Activated naive CD8-positive, alpha-beta T cell treated with anti-CD3 and anti-CD28 coated beads, Interleukin-2, amount 50 U/mL, for 24 hours (primary cell): ENCODE measurements around the gene DGCR6L.
A peak's percentile ranks its signal among the peaks of the same experiment; 100 is the strongest.
"Not testable (repeated sequence)": the region's sequence is repeated elsewhere in the genome, so short reads cannot be mapped to it uniquely, and the experiment has no call there.

Experiments
- ATAC-seq: fragments of 150-1000 bp; cut with Tn5 transposase; one replicate; pipeline ENCODE4 v1.10.0; 2021
- DNase-seq: peaks from one replicate; pipeline ENCODE4 v3.0.0; 2021
- H3K27ac Mint-ChIP-seq: one replicate; pipeline ENCODE4 v1.8.0; 2021; ENCODE audit warnings: mild to moderate bottlenecking, mixed read lengths
- H3K27me3 Mint-ChIP-seq: one replicate; pipeline ENCODE4 v1.8.0; 2021; ENCODE audit warnings: mixed read lengths
- H3K36me3 Mint-ChIP-seq: one replicate; pipeline ENCODE4 v1.8.0; 2021; ENCODE audit warnings: low read depth, mixed read lengths
- H3K4me1 Mint-ChIP-seq: one replicate; pipeline ENCODE4 v1.8.0; 2021; ENCODE audit warnings: mixed read lengths
- H3K4me3 Mint-ChIP-seq: one replicate; pipeline ENCODE4 v1.8.0; 2021; ENCODE audit warnings: mild to moderate bottlenecking, moderate library complexity, mixed read lengths
- H3K9me3 Mint-ChIP-seq: one replicate; pipeline ENCODE4 v1.8.0; 2021; ENCODE audit warnings: mixed read lengths

Gene DGCR6L

DNA sequence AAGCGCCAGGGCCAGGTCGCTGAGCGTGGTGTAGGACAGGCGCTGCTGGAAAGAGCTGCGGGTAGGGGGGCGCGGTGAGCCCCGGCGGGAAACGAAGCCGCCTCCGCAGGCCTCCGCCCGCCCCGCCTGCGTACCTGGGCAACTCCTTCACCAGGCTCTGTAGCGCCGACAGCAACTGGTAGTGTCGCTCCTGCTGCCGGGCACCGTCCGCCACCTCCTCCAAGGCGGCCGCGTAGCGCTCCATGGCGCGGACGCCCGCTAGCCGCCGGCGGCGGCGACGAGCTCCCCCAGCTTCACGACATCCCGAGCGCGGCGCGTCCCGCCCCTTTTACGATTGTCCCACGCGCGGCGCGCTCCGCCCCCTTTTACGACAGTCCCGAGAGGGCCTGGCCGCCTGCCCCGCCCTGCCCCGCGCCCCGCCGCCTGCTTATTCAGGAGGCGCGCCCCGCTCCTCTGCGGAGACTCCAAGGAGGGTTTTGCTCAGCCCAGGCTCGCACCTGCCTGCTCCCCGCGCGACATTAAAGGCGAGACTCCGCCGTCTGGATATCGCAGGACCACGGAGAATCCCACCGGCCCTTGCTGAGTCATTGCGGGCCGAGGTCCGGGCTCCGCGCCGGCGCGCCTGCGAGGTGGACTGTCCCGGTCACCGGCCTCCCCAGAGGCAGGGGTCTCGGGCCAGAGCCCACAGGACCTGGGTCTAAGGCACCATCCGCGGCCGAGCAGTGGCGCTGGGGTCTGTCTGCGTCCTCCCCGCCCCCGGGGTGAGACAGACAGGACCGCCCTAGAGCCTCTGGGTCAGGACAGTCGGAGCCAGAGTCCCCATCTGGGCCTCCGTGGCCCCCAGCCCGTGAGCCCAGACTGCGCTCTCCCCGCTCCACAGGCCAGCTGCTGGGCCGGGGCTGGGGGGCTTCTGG is at the start of gene DGCR6L:
TSS of gene DGCR6L (minus strand) at position 316 of the 914 bp plus-strand sequence. CDS start at position 244, 72 bp downstream.
- peak within 1 kb of the TSS; percentile 64 for H3K27ac Mint-ChIP-seq
- H3K4me3 Mint-ChIP-seq: peak within 1 kb of the TSS; percentile 87
- H3K36me3 Mint-ChIP-seq: no peaks in the 10 kb centered on the region
- H3K4me1 Mint-ChIP-seq: peaks cover 59% of the 10 kb centered on the region
- H3K27me3 Mint-ChIP-seq: no peaks in the 10 kb centered on the region
- peak; percentile 54 for ATAC-seq
- peak; percentile 98 for DNase-seq
- H3K9me3 Mint-ChIP-seq: no peaks in the 10 kb centered on the region

DNA sequence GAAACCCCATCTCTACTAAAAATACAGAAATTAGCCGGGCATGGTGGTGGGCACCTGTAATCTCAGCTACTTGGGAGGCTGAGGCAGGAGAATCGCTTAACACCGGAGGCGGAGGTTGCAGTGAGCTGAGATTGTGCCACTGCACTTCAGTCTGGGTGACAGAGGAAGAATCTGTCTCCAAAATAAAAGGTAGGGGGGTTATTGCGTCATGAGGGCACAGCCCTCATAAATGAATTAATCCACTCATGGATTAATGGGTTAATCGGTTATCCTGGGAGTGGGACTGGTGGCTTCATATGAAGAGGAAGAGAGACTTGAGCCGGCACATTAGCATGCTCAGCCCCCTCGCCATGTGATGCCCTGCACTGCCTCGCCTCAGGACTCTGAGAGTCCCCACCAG is 49.0 kb upstream of the DGCR6L start:
- not testable (repeated sequence) for H3K36me3 Mint-ChIP-seq, DNase-seq, H3K27me3 Mint-ChIP-seq, H3K4me3 Mint-ChIP-seq, H3K9me3 Mint-ChIP-seq, ATAC-seq, H3K27ac Mint-ChIP-seq
- H3K4me1 Mint-ChIP-seq: peaks cover 12% of the 10 kb centered on the region

DNA sequence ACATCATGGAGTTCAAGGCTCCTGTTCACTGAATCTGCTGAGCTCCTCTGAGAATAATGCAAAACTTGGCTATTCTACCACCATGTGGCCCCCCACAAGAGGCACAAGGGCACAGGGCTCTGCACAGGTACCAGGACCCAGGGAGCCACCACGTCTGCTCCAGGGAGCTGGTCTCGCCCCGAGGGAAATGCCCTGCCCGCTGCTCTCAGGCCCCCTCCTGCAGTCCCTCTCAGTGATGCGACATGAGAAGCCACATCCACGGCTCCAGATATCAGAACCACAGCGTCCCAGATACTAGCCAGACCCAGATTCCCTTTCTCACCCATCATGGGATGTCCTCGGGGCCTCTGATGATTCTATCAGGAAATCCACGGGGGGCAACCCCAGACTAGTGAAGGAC is 47.0 kb upstream of the DGCR6L start:
- peaks cover 12% of the 10 kb centered on the region for H3K4me1 Mint-ChIP-seq
- ATAC-seq, H3K27me3 Mint-ChIP-seq, DNase-seq, H3K27ac Mint-ChIP-seq, H3K36me3 Mint-ChIP-seq, H3K4me3 Mint-ChIP-seq, H3K9me3 Mint-ChIP-seq: not testable (repeated sequence)

DNA sequence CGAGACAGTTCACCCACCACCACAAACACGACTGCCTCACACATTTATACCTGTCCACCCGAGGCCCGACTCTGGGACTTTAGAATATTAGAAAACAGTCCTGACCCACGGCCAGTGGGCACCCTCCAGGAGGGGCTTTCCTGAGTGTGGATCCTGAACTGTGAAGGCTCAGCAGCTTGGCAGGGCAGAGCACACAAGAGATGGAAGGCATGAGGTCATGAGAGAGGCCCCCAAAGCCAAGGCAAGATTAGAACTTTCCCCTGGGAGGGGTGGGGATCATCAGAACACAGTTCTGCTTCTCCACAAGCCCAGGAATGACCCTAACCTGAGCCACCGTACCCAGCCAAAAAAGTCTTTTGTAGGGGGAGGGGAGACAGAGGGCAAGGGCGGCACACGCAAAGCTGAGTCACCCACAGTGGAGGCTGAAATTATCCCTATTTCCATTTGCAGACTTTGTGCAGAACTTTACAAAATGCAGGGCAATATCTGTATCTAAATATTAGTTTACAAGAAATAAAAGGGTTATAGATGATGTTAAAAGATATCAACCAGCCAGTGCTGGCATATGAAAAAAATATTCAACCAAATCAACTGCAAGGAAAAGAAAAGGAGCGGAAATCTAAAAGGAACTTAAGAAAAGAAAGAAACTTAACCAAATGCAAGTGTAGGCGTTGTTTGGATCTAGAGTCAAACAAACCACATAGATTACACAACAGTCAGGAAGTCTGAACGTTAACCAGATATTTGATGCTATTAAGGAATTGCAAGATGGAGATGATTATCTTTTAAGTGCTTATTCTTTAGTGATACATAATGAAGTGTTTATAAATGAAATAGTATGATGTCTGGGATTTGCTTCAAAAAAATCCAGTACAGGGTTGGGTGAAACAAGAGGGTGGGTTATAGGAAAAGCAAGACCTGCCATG is 44.7 kb upstream of the DGCR6L start:
- ATAC-seq, DNase-seq, H3K4me1 Mint-ChIP-seq, H3K27me3 Mint-ChIP-seq, H3K4me3 Mint-ChIP-seq, H3K27ac Mint-ChIP-seq, H3K36me3 Mint-ChIP-seq, H3K9me3 Mint-ChIP-seq: not testable (repeated sequence)

DNA sequence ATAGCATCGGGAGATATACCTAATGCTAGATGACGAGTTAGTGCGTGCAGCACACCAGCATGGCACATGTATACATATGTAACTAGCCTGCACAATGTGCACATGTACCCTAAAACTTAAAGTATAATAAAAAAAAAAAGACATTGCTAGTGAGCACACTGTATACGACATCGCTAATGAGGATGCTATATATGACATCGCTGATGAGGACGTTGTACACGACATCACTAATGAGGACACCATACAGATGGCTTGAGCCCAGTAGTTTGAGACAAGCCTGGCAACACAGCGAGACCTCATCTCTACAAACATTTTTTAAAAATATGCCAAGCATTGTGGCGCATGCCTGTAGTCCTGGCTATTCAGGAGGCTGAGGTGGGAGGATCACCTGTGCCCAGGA is 42.5 kb upstream of the DGCR6L start:
- not testable (repeated sequence) for H3K27me3 Mint-ChIP-seq, H3K36me3 Mint-ChIP-seq, DNase-seq, H3K4me3 Mint-ChIP-seq, H3K4me1 Mint-ChIP-seq, H3K9me3 Mint-ChIP-seq, H3K27ac Mint-ChIP-seq, ATAC-seq

DNA sequence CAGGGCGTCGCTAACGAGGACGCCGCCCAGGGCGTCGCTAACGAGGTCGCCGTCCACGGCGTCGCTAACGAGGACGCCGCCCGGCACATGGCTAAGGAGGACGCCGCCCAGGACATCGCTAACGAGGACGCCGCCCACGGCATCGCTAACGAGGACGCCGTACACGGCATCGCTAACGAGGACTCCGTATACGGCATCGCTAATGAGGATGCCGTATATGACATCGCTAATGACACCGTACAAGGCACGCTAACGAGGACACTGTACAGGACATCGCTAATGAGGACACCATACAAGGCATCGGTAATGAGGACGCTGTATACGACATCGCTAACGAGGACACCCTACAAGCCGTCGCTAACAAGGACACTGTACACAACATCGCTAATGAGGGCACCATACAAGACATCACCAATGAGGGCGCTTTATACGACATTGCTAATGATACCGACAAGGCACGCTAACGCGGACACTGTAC is 41.9 kb upstream of the DGCR6L start:
- ATAC-seq, DNase-seq, H3K27me3 Mint-ChIP-seq, H3K9me3 Mint-ChIP-seq, H3K4me1 Mint-ChIP-seq, H3K36me3 Mint-ChIP-seq, H3K4me3 Mint-ChIP-seq, H3K27ac Mint-ChIP-seq: not testable (repeated sequence)

DNA sequence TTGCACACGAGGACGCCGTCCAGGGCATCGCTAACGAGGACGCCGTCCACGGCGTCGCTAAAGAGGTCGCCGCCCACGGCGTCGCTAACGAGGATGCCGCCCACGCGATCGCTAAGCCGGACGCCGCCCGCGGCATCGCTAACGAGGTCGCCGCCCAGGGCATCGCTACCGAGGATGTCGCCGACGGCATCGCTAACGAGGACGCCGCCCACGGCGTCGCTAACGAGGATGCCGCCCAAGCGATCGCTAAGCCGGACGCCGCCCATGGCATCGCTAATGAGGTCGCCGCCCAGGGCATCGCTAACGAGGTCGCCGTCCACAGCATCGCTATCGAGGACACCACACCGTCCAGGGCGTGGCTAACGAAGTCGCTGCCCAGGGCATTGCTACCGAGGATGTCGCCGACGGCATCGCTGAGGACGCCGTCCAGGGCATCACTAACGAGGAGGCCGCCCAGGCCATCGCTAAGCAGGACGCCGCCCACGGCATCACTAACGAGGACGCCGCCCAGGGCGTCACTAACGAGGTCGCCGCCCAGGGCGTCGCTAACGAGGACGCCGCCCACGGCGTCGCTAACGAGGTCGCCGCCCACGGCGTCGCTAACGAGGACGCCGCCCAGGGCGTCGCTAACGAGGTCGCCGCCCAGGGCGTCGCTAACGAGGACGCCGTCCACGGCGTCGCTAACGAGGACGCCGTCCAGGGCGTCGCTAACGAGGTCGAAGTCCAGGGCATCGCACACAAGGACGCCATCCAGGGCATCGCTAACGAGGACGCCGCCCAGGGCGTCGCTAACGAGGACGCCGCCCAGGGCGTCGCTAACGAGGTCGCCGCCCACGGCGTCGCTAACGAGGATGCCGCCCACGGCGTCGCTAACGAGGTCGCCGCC is 41.2 kb upstream of the DGCR6L start:
- not testable (repeated sequence) for H3K9me3 Mint-ChIP-seq, H3K36me3 Mint-ChIP-seq, H3K27ac Mint-ChIP-seq, H3K4me1 Mint-ChIP-seq, H3K4me3 Mint-ChIP-seq, H3K27me3 Mint-ChIP-seq, ATAC-seq, DNase-seq

DNA sequence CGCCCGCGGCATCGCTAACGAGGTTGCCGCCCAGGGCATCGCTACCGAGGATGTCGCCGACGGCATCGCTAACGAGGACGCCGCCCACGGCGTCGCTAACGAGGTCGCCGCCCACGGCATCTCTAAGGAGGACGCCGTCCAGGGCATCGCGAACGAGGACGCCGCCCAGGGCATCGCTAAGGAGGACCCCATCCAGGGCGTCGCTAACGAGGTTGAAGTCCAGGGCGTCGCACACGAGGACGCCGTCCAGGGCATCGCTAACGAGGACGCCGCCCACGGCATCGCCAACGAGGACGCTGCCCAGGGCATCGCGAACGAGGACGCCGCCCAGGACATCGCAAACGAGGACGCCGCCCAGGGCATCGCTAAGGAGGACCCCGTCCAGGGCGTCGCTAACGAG is 40.4 kb upstream of the DGCR6L start:
- not testable (repeated sequence) for H3K36me3 Mint-ChIP-seq, H3K4me1 Mint-ChIP-seq, DNase-seq, H3K27ac Mint-ChIP-seq, ATAC-seq, H3K4me3 Mint-ChIP-seq, H3K9me3 Mint-ChIP-seq, H3K27me3 Mint-ChIP-seq

DNA sequence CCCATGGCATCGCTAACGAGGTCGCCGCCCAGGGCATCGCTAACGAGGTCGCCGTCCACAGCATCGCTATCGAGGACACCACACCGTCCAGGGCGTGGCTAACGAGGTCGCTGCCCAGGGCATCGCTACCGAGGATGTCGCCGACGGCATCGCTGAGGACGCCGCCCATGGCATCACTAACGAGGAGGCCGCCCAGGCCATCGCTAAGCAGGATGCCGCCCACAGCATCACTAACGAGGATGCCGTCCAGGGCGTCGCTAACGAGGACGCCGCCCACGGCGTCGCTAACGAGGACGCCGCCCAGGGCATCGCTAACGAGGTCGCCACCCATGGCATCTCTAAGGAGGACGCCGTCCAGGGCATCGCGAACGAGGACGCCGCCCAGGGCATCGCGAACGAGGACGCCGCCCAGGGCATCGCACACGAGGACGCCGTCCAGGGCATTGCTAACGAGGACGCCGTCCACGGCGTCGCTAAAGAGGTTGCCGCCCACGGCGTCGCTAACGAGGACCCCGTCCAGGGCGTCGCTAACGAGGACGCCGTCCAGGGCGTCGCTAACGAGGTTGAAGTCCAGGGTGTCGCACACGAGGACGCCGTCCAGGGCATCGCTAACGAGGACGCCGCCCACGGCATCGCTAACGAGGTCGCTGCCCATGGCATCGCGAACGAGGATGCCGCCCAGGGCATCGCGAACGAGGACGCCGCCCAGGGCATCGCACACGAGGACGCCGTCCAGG is 38.8 kb upstream of the DGCR6L start:
- not testable (repeated sequence) for DNase-seq, H3K9me3 Mint-ChIP-seq, H3K27ac Mint-ChIP-seq, H3K4me1 Mint-ChIP-seq, ATAC-seq, H3K27me3 Mint-ChIP-seq, H3K36me3 Mint-ChIP-seq, H3K4me3 Mint-ChIP-seq

DNA sequence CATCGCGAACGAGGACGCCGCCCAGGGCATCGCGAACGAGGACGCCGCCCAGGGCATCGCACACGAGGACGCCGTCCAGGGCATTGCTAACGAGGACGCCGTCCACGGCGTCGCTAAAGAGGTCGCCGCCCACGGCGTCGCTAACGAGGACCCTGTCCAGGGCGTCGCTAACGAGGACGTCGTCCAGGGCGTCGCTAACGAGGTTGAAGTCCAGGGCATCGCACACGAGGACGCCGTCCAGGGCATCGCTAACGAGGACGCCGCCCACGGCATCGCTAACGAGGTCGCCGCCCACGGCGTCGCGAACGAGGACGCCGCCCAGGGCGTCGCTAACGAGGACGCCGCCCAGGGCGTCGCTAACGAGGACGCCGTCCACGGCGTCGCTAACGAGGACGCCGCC is 38.1 kb upstream of the DGCR6L start:
- not testable (repeated sequence) for H3K9me3 Mint-ChIP-seq, DNase-seq, H3K4me1 Mint-ChIP-seq, H3K4me3 Mint-ChIP-seq, H3K27me3 Mint-ChIP-seq, H3K27ac Mint-ChIP-seq, H3K36me3 Mint-ChIP-seq, ATAC-seq

DNA sequence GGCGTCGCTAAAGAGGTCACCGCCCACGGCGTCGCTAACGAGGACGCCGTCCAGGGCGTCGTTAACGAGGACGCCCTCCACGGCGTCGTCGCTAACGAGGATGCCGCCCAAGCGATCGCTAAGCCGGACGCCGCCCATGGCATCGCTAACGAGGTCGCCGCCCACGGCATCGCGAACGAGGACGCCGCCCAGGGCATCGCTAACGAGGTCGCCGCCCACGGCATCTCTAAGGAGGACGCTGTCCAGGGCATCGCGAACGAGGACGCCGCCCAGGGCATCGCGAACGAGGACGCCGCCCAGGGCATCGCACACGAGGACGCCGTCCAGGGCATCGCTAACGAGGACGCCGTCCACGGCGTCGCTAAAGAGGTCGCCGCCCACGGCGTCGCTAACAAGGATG is 37.0 kb upstream of the DGCR6L start:
- H3K4me3 Mint-ChIP-seq, H3K36me3 Mint-ChIP-seq, H3K27ac Mint-ChIP-seq, H3K9me3 Mint-ChIP-seq, H3K27me3 Mint-ChIP-seq, H3K4me1 Mint-ChIP-seq, ATAC-seq, DNase-seq: not testable (repeated sequence)

DNA sequence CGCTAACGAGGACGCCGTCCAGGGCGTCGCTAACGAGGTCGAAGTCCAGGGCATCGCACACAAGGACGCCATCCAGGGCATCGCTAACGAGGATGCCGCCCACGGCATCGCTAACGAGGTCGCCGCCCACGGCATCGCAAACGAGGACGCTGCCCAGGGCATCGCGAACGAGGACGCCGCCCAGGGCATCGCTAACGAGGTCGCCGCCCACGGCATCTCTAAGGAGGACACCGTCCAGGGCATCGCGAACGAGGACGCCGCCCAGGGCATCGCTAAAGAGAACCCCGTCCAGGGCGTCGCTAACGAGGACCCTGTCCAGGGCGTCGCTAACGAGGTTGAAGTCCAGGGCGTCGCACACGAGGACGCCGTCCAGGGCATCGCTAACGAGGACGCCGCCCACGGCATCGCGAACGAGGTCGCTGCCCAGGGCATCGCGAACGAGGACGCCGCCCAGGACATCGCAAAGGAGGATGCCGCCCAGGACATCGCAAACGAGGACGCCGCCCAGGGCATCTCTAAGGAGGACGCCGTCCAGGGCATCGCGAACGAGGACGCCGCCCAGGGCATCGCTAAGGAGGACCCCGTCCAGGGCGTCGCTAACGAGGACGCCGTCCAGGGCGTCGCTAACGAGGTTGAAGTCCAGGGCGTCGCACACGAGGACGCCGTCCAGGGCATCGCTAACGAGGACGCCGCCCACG is 36.2 kb upstream of the DGCR6L start:
- H3K9me3 Mint-ChIP-seq, ATAC-seq, H3K4me1 Mint-ChIP-seq, DNase-seq, H3K4me3 Mint-ChIP-seq, H3K27ac Mint-ChIP-seq, H3K36me3 Mint-ChIP-seq, H3K27me3 Mint-ChIP-seq: not testable (repeated sequence)
